Tibial artery (tissue), 4 donors: ENCODE data around the gene CA5A.

Source experiments
- DNase-seq, 2 donors: peaks; one replicate each; pipeline ENCODE4 v3.0.0-alpha.2; 2019
- H3K27ac ChIP-seq, 2 donors: fragments of 200-600 bp; sonication (generic) in 1 of 2; 1 replicate in 1 of 2; 2 replicates in 1 of 2; pipeline ENCODE4 v1.5.1; 2018 to 2019; ENCODE audit warnings: mild to moderate bottlenecking in 1 of 2
- H3K27me3 ChIP-seq, 2 donors: fragments of 200-600 bp; sonication (generic) in 1 of 2; one replicate each; pipeline versions ENCODE4 v1.5.1 to v1.6.0; 2016 to 2019
- H3K36me3 ChIP-seq, 3 donors: fragments of 200-600 bp; sonication (generic) in 2 of 3; one replicate each; pipeline ENCODE4 v1.5.1; 2016 to 2019; ENCODE audit warnings: mild to moderate bottlenecking in 2 of 3
- H3K4me1 ChIP-seq, 4 donors: fragments of 200-600 bp; sonication (generic) in 2 of 4; 1 replicate in 3 of 4; 2 replicates in 1 of 4; pipeline ENCODE4 v1.5.1; 2016 to 2019
- H3K4me3 ChIP-seq, 2 donors: fragments of 200-600 bp; sonication (generic) in 1 of 2; 1 replicate in 1 of 2; 2 replicates in 1 of 2; pipeline ENCODE4 v1.5.1; 2018 to 2019; ENCODE audit warnings: mild to moderate bottlenecking in 2 of 2
- H3K9me3 ChIP-seq, 3 donors: fragments of 200-600 bp; sonication (generic) in 1 of 3; one replicate each; pipeline ENCODE4 v1.5.1; 2016 to 2019
- intact Hi-C: fragments of 100-400 bp; cut with DNase I; formaldehyde crosslinking; loops from one replicate; pipeline ENCODE4 v1.15.0; 2023; ENCODE audit warnings: low total_unique reads
- TF ChIP-seq, protein P1 (sequence below), 2 experiments: fragments of 200-600 bp in 1 of 2; fragments of 450-650 bp in 1 of 2; IDR thresholded peaks; one replicate each; pipeline ENCODE4 v1.5.1; 2017 to 2019; ENCODE audit warnings: antibody characterized with exemption in 2 of 2, mild to moderate bottlenecking in 1 of 2, moderate library complexity in 1 of 2

CA5A gene

DNA sequence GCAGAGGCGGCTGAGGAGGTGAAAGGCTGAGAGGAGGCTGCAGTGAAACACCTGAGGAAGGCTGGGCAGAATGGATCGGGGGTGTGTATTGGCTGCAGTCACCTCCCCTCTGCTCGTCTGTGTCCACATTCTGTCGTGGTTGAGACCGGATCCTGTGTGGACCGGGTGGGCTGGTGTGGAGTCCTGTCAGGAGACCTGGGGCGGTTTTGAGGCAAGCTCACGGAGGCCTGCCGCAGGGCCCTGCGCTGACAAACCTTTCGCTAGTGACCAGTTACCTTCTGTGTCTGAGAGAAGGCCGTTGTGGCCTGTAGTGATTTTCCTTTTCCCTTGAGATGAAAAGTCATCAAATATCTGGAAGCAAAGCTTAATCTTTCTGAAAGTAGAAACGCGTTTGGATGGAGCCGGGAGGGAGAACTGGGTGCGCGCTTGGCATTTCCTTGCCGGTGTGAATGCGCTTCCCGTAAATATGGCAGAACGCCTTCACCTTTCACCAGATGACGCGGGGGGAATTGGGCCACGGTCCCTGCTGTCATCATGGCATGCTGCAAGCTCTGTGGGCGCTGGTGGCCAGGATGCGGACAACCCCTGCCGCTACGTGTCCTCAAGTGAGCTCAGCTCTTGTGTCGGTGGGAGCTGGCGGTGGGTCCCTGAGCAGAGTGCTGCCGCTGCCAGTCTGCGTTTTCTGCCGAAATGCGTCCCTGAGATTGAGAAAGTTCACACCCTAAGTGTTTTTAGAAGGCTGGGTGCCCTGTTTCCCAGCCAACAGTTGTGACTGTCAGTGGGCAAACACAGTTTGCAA lies 21.2 kb upstream of the CA5A start:
- Histone ChIP-seq H3K4me3 (no peak overlapping the region), H3K27me3 (no peaks in the 10 kb centered on the region), H3K9me3 (no peaks in the 10 kb centered on the region), H3K36me3 (peaks cover 0 to 14% (median 0%) of the 10 kb centered on the region in 3 donors), H3K27ac (no peak overlapping the region), H3K4me1 (peaks cover 0 to 41% (median 18%) of the 10 kb centered on the region in 4 donors)
- TF ChIP-seq, protein P1, sequence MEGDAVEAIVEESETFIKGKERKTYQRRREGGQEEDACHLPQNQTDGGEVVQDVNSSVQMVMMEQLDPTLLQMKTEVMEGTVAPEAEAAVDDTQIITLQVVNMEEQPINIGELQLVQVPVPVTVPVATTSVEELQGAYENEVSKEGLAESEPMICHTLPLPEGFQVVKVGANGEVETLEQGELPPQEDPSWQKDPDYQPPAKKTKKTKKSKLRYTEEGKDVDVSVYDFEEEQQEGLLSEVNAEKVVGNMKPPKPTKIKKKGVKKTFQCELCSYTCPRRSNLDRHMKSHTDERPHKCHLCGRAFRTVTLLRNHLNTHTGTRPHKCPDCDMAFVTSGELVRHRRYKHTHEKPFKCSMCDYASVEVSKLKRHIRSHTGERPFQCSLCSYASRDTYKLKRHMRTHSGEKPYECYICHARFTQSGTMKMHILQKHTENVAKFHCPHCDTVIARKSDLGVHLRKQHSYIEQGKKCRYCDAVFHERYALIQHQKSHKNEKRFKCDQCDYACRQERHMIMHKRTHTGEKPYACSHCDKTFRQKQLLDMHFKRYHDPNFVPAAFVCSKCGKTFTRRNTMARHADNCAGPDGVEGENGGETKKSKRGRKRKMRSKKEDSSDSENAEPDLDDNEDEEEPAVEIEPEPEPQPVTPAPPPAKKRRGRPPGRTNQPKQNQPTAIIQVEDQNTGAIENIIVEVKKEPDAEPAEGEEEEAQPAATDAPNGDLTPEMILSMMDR (IDR thresholded peaks at IDR 0.05), result no peak
- DNase-seq, result no peak
- intact Hi-C loops, result loop anchor here (5.0 kb wide), 1 partner anchor 615 kb away; the partner anchor contains the start of gene ZC3H18

DNA sequence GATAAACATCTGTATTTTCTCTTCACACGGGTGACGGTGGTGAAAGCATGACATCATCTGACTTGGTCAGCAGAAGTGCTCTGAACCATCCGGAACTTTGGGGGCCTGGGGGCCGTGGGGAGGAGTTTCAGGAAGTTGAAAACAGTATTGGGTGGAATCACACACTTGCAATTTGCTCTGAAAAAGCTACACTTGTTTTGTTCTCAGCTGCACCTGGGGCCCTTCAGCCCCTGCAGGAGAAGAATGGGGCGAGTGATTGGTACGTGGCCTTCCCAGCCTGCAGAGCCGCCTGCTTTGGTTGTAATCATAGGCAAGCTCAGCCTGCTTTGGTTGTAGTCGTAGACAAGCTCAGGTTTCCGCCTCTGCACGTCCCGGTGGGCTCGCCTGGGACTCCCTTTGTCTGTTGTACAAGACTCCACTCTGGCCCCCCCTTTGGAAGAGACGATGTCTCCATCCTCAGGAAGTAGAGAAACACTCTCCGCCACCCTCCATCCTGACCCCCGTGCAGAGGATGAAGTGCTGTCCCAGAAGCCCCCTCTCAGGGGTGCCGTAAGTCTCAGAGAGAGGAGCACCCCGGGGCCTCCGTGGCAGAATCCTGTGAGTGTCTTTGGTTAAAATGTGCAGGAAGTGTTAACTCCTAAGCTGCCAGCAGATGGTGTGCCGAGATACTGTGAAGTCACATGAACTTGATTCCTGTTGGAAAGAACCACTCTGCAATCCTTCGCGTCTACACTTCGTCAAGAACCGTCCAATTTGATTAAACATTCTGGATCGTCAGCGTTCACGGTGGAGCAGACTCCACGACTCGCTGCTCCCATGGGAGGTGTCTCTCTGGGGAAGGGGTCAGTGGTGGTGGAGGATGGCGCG lies 20.3 kb upstream of the CA5A start:
- H3K36me3 ChIP-seq, result peaks cover 0 to 14% (median 0%) of the 10 kb centered on the region in 3 donors
- no peaks in the 10 kb centered on the region for H3K9me3 ChIP-seq
- intact Hi-C loops, result loop anchor here (5.0 kb wide), 1 partner anchor 616 kb away; the partner anchor contains the start of gene ZC3H18
- peaks cover 0 to 47% (median 24%) of the 10 kb centered on the region in 4 donors for H3K4me1 ChIP-seq
- TF ChIP-seq, protein P1 (IDR thresholded peaks at IDR 0.05), result no peak
- peak; percentile 48 to 68 for DNase-seq
- H3K4me3 ChIP-seq, result peak overlapping the region in 1 of 2 donors; percentile 13
- no peak overlapping the region for H3K27ac ChIP-seq
- H3K27me3 ChIP-seq, result no peaks in the 10 kb centered on the region

DNA sequence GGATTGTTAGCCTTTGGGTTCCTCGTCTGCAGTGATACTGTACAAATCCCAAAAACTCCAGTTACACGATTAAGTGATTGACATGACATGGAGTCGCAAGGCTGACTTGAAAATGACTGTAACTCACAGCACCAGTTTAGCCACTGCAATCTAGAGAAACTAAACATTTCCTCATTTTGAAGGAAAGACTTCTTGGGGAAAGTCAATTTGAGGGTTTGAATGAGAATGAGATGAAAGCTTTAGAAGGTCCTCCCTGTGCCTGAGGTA lies 19.7 kb upstream of the CA5A start:
- no peaks in the 10 kb centered on the region for H3K27me3 ChIP-seq
- intact Hi-C loops, result loop anchor here (5.0 kb wide), 1 partner anchor 616 kb away; the partner anchor contains the start of gene ZC3H18
- no peak for DNase-seq
- no peak overlapping the region for H3K27ac ChIP-seq
- TF ChIP-seq, protein P1 (IDR thresholded peaks at IDR 0.05), result no peak
- no peaks in the 10 kb centered on the region for H3K9me3 ChIP-seq
- H3K36me3 ChIP-seq, result peaks cover 0 to 14% (median 0%) of the 10 kb centered on the region in 3 donors
- no peak overlapping the region for H3K4me3 ChIP-seq
- H3K4me1 ChIP-seq, result peaks cover 0 to 47% (median 24%) of the 10 kb centered on the region in 4 donors

DNA sequence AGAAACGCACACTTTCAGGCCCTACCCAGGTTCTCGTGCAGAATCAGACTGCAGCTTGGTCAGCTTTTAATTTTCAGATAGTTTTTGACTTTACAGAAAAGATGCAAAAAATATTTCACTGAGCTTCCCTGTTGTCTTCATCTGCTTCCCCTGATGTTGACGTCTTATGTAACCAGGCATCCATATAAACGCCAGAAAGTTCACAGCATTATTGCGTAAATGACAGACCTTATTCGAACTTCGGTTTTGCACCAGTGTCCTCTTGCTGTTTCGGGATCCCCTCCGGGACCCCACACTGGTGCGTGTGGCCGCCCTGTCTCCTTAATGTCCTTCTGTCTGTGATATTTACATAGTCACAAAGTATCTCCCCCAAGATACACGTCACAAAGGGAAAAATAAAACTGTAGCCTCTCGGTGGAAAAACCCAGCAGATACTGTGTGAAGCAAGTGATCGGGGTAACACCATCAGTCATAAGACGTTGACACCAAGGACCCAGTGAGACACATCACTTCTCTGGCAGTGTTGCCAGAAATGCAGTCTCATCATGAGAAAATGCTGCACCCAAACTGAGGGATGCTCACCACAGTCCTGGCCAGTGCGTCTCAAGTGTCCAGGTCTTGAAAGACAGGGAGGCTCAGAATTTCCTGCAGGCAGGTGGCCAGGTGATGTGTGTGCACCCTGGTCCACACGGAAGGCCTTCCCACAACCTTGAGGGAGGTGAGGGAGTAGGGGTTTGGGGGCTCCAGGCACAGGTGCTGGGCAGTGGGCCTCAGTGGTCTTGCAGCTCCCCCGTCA lies 19.2 kb upstream of the CA5A start:
- H3K27me3 ChIP-seq, result no peaks in the 10 kb centered on the region
- no peak overlapping the region for H3K4me3 ChIP-seq
- H3K27ac ChIP-seq, result peak overlapping the region in 1 of 2 donors; percentile 5
- TF ChIP-seq, protein P1 (IDR thresholded peaks at IDR 0.05), result no peak
- intact Hi-C loops, result loop anchor here (5.0 kb wide), 1 partner anchor 617 kb away; the partner anchor contains the start of gene ZC3H18
- H3K9me3 ChIP-seq, result no peaks in the 10 kb centered on the region
- H3K4me1 ChIP-seq, result peaks cover 0 to 47% (median 24%) of the 10 kb centered on the region in 4 donors
- no peak for DNase-seq
- H3K36me3 ChIP-seq, result peaks cover 0 to 14% (median 0%) of the 10 kb centered on the region in 3 donors

DNA sequence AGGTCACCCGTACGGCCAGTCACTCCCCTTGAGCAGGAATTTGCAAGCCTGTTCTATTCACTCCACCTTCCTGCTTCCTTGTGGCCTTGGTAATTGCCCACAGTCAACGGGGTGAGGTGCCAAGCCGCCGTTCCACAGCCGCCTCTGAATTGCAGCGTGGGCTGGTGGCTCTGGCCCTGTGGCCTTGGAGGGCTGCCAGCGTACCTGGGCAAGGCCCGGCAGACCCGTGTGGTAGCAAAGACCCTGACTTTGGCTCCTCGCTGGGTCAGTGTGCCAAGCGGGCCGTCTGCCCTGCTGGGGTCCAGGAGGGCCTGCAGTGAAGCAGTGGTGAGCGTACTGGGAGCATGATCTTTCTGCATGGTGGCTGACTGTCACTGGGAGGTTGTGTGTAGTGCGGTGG lies 18.5 kb upstream of the CA5A start:
- TF ChIP-seq, protein P1 (IDR thresholded peaks at IDR 0.05), result no peak
- Histone ChIP-seq H3K4me1 (peaks cover 0 to 47% (median 27%) of the 10 kb centered on the region in 4 donors), H3K36me3 (peaks cover 0 to 14% (median 0%) of the 10 kb centered on the region in 3 donors), H3K4me3 (no peak overlapping the region), H3K27ac (no peak overlapping the region), H3K9me3 (no peaks in the 10 kb centered on the region), H3K27me3 (no peaks in the 10 kb centered on the region)
- no peak for DNase-seq
- intact Hi-C loops, result loop anchor here (5.0 kb wide), 1 partner anchor 617 kb away; the partner anchor contains the start of gene ZC3H18
